ENCODE measurements around the gene CTSH.
A peak's percentile ranks its signal among the peaks of the same experiment; 100 is the strongest.
"Not testable (repeated sequence)": the region's sequence is repeated elsewhere in the genome, so short reads cannot be mapped to it uniquely, and the experiment has no call there.

The CTSH gene

DNA sequence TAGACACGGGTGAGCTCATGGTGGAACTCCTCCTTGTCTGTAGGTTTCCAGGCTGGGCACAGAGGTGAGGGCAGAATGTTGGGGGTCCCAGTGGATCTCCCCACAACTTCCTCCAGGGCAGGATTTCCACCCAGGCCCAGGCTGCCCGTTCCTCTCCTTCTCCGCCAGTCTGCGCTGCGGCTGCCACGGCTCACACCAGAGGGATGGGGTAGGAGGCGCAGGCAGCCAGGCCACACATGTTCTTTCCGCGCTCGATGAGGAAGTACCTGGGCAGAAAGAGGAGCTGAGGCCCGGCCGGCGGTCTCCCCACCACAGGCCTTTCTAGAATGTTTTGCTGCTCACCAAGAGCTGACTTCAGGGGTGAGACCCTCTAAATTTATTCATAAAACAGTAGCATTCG, 22.9 kb downstream of the CTSH start:
- DNase-seq = no peak

DNA sequence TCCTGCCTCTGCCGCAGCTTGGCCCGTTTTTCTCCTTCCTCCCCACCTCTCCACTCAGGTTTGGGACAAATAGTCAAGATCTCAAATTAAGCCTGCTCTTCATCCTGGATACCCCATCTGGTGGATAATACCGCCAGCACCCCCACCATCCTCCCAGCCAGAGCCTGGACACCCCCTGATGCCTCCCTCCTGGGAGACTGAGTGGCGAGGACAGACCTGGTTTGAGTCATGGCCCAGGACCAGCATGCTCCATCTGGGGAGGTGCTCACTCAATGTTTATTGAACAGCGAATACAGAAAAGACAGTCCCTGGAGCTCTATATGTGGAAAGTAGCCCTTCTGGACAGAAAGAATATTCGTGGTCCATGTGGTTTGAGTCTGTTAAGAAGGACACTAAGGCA, 23.3 kb downstream of the CTSH start:
- no peak for DNase-seq

DNA sequence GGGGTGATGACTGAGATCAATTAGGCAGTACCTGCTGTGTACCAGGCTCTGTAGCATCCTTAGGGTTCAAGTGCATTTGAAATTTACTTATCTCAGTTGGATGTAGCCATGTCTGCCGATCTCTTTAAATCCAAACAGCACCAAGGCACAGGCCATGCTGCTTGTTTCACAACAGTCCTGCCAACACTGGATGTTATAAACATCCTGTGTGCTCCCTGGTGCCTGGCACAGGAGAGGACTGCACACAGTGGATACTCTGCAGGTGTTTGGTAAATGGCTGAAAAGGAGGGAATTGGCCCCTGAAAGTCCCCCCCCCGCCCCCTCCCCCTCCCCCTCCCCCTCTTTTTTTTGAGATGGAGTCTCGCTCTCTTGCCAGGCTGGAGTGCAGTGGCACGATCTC, 27.0 kb downstream of the CTSH start:
- DNase-seq = no peak

DNA sequence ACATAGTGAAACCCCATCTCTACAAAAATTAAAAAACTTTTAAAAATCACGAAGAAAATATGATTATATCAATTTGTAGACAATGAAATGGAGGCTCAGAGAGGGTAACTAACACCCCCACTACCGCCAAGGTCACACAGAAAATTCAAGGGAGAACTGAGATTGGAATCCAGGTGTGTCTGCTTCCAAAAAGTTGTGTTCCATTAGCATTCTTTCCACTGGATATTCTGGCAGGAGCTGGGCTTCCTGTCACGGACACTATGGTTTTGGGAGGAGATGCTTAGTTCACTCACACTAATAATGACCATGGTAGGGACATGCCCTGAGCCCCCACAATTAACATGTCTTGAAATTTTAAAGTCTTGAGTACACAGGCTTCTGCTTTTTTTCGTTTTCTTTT, 28.8 kb downstream of the CTSH start:
- no peak for DNase-seq

DNA sequence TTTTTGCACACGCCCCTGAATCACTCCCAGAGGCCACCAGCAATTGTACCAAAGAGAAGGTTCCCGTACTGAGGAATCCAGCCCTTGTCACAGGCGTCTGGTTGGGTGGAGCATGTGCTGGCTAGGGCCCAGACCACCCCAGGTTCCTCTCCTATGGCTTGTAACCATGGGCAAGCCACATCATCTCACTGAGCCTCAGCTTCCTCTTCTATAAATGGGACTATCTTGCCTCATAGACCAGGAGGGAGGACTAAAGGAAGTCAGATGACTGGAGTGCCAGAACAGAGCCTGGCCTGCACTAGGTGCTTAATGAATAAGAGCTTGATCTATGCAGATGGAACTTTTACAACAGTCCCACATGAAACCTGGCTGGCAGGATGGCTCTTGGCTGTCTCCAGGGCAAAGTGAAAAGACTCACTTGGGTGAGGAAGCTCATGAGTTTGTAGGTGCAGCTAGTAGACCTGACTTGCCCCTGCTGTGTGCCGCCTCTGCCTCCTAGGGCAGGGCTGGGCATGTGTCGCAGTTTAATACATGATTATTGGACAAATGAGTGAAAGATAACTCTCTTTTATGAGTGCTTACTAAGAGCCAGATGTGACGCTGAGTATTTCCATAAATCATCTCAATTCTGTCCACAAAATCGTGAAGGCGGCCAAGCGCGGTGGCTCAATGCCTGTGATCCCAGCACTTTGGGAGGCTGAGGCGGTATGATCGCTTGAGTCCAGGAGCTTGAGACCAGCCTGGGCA, 29.3 kb downstream of the CTSH start:
- no peak for DNase-seq

DNA sequence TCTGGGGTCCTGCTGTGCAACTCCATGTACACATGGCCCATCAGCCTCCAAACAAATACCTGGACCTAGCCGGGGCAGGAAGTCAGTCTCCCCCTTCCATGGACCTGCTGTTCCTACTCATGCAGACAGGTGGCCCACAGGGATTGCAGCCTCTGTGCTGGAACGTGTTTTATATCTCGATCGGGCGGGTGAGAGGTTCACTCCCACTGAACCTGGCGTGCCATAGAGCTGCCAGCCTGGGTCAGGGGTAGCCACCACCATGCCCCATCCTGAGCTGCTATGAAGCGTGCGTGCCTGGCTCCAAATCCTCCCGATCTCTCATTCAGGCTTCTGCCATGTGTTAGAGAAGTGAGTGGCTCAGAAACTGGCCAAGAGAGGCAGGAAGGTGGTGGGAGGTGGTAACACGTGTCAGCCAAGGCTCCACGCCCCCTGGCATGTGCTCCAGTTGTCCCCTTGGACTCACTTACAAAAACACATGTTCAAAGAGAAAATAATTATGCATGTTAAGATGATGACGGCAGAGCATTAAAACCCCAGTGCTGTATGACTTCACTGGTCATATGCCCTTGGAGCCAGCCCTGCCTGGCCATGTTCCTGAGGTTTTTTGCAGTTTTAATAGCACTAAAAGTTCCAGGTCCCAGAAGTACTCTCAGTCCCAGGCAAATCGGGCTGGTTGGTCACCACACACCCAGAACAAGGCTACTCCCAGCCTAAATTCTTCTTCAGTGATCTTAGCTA, 30.6 kb downstream of the CTSH start:
- no peak for DNase-seq

DNA sequence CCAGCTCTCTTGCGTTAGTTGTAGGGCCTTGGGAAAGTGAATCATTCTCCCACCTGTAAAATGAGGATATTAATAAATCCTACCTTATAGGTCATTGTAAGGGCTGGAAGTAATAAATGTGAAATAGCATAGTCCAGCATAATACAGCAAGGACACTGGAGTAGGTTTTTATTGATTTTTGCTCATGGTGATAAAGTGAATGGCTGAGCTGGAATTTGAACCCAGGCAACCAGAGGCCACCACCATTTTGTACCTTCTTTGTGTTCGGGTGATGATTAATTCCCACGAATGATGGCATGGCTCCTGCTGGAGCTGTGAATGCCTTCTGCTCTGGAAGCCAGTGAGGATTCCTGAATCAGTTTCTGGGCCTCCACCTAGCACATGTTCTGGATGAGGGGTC, 31.8 kb downstream of the CTSH start:
- no peak for DNase-seq

DNA sequence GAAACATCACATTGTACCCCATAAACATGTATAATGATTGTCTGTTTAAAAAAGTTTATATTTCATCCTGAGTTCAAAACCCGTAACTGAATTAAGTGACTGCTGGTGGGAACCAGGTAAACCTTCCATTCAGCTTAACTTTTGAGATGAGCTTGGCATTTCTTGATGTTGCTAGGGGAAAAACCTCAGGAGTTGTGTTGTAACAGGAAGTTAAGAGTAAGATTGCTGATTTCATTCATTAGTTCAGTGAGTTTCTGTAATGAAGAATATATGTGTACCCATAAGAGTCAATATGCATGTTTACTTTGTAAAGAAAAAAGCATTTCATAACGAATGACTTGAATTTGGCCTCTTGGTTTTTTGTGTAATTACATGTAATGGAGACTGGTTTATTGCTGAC, 32.5 kb downstream of the CTSH start:
- no peak for DNase-seq

DNA sequence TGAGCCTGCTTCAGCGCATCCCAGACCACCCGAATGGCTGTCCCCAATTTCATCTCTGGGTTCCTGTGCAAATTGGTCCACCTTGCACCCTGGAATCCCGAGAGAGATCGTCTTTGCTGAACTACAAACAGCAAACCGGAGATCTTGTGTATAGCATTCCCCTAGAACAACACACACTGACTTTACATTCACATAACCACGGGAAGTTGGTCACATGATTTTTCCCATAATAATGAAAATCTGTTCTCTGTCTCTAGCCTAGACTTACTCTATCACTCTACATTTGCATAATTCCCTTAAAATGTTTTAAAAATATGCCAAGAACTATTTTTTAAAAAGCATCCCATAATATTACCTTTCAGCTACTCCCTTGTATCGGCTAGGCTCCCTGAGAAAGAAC, 34.6 kb downstream of the CTSH start:
- no peak for DNase-seq

DNA sequence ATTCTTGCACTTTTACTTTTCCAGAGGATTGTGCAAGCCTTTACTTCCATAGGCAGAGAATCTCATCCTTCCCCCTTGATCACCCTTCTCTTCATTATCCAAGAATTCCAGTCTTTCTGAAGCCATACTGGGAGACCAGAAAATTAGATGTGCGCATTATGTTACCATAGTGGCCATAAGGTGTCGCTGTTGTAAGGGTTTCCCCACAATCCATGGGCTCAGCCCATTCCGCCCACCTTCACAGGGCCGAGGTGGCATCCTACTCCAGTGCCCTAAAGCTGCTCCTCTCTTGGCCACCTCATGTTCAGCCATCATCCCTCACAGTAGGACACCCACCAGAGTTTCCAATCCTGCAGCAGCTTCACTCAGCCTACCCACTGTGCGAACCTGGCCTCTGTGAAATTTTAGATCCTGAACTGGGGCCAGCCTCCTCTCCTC, 35.0 kb downstream of the CTSH start:
- peak; percentile 42 for DNase-seq

DNA sequence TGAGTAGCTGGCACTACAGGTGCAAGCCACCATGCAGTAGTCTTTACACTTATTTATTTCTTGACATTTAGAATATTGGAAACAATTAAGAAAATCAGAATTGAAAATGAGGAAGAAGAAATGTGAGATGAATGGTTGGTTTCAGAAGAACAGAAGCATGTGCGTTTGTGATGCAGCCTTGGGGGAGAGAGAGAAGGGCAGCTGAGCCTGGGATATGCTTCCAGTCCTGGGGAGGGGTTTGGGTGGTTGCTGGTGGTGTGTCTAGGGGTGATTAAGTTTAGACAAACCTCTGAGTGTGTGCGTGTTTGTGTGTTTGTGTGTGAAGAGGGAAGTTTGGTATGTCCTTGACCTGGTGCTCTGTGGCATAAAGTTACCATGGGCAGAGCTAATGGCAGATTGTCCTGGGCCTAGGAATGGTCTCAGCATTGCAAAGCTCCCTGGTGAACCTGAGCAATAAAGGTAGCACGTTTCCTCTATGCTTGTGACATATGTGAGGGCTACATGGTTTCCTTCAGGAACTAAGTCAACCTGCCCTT, 35.6 kb downstream of the CTSH start:
- DNase-seq = no peak

DNA sequence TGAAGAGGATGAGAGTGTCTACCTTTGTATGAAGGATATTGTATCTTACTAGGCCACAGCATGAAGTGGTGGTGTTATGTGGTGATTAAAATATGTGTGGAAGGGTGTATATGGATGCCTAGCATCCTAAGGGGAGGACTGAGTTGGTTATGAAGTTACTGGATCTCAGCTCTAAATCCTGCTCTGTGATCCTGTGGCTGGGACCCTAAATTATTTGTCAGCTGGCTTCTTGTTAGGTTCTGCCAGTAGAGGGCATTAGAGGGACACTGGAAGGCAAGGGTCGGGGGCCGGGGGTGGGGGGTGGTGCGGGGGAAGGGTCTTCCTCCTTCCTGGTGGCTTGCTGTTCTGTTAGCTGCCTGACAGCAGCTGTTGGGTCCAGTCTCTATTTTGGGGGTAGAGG, 37.3 kb downstream of the CTSH start:
- no peak for DNase-seq

DNA sequence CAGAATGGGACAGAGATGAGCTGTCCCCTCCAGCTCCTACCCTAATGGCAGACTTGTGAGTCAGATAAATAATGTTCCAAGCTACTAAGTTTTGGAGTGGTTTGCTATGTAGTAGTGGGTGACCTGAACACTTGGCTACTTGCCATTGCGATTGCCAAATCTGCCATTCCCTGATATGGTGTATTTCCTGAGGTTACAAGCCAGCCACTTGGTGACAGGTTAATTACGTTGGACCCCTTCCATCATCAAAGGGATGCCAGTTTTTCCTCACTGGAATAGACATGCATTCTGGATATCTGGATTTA, 38.6 kb downstream of the CTSH start:
- no peak for DNase-seq

DNA sequence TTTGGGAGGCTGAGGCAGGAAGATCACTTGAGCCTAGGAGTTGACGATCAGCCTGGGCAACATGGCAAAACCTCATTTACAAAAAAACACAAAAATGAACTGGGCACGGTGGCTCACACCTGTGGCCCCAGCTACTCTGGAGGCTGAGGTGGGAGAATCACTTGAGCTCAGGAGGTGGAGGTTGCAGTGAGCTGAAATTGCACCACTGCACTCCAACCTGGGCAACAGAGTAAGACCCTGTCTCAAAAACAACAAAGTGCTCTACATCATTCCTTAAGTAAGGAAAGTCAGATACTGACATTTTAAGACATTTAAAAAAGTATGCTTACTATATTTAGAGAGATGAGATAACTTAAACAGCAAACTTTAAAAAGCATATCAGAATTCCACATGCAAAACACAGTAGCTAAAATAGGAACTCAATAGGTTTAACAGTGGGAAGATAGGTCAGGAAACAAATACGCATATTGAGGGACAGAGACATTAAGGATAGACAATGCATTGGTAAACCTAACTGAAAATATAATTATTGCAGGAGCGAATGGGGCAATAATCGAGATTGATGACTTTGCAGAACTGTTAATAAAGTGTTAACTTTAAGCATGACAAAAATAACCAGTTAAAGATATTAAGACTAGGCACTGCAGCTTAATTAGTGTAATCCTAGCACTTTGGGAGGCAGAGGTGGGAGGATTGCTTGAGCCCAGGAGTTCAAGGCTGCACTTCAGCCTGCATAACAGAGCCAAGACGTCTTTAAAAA, 40.1 kb downstream of the CTSH start:
- no peak for DNase-seq

DNA sequence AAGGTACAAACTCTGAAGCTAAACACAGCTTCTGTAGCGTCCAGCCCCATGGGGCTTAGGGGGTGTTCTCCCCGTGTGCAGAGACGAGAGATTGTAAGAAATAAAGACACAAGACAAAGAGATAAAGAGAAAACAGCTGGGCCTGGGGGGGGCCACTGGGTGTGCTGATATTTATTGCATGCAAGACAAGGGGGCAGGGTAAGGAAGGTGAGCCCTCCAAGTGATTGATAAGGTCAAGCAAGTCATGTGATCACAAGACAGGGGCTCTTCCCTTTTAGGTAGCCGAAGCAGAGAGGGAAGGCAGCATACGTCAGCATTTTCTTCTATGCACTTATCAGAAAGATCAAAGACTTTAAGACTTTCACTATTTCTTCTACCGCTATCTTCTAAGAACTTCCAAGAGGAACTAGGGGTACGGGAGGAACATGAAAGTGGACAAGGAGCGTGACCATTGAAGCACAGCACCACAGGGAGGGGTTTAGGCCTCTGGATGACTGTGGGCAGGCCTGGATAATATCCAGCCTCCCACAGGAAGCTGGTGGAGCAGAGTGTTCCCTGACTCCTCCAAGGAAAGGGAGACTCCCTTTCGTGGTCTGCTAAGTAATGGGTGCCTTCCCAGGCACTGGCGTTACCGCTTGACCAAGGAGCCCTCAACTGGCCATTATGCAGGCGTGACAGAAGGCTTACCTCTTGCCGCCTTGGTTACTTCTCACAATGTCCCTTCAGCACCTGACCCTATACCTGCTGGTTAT, 42.4 kb downstream of the CTSH start:
- DNase-seq = not testable (repeated sequence)

DNA sequence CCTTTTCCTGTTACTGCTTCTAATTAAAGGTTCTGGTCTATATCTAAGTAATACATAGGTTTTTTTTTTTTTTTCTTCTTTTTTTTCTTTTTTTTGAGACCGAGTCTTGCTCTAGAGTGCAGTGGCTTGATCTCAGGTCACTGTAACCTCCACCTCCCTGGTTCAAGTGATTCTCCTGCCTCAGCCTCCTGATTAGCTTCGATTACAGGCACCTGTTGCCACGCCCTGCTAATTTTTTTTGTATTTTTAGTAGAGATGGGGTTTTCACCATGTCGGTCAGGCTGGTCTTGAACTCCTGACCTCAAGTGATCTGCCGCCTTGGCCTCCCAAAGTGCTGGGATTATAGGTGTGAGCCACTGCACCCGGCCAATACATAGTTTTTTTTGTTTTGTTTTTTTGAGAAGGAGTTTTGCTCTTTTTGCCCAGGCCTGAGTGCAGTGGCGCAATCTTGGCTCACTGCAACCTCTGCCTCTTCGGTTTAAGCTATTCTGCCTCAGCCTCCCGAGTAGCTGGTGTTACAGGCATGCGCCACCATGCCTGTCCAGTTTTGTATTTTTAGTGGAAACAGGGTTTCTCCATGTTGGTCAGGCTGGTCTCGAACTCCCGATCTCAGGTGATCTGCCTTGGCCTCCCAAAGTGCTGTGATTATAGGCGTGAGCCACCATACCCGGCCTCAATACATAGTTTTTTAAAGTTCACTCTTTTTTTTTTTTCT, 43.9 kb downstream of the CTSH start:
- not testable (repeated sequence) for DNase-seq

DNA sequence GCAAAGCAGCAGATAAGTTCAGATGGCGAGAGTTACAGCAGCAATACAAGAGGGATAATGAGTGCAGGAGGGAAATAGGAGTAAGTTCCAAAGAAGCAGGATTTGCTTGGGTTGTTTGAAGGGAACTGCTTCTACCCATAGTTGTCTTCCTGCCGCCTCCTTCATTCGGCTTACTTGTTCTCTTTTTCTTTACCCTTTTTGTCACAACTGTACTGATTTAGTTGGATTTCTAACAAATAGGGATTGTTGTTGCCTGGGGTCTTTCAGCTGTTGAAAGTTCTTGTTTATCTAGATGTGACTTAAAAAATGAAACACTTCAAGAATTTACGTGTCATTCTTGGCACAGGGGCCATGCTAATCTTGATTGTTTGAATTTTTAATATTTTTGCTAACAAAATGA, 46.3 kb downstream of the CTSH start:
- no peak for DNase-seq

DNA sequence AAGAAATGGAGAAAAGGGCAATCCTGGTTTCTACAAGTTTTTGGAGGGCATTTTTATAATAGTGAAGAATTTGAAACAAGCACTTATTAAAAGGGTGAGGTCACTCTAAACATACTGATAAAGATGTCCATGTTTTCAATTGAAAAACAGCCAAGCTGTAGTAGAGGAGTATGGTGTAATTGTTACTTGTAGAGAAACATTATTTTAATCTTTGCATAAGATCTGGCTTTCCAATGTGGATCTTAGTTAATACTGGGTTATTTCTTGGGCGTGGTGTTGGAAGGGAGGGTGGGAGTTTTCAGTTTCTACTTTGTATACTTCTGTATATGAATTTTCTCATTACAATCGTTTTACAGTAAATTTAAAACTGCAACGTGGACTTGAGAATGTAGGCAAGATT, 49.4 kb downstream of the CTSH start:
- no peak for DNase-seq

DNA sequence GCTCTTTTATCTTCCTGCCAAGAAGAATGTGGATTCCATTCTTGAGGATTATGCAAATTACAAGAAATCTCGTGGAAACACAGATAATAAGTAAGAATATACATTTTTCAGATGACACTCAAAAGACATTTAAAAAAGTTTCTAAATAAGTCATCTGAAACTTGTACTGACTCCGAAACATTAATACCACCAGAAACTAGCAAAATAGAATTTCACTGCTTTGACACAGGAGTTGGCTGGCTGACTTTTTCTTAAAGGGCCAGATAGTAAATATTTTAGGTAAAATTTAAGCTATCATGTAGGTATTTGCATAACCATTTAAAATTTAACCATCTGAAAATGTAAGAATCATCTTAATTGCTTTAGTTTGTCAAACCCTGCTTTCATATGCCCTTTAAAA, 51.3 kb downstream of the CTSH start:
- DNase-seq = no peak

DNA sequence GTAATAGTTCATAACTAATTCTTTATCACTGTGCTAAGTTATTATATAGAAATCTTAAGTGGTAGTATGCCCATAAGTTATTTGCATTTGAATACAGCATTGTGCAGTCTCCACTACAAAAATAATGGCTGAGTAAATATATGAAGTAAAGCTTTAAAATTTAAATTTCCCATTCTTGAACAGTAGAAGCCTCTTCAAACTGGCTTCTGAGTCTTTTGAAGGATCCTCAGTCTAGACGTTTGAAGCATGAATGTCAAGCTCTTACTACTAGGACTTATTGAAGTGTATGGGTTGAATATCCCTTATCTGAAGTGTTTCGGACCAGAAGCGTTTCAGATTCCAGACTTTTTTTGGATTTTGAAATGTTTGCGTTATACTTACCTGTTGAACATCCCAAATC, 55.8 kb downstream of the CTSH start:
- no peak for DNase-seq

DNA sequence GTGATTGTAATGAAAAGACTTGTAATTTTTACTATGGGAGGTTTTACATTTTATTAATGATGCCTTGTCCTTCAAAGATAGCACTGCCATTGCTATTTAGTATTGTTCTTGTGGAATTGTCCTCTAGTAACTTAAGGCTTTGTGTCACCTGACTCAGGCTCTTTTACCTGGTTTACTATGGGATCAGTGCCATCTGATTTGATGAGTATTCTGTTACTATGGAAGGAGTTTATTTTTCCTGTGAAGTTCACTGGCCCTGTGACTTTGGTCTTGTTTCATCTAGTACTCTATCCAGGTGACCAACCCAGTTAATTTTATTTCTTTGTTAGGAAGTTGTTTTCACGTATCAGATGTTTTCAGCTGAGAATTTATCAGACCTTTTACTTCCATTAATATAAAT, 63.2 kb downstream of the CTSH start:
- DNase-seq = no peak

DNA sequence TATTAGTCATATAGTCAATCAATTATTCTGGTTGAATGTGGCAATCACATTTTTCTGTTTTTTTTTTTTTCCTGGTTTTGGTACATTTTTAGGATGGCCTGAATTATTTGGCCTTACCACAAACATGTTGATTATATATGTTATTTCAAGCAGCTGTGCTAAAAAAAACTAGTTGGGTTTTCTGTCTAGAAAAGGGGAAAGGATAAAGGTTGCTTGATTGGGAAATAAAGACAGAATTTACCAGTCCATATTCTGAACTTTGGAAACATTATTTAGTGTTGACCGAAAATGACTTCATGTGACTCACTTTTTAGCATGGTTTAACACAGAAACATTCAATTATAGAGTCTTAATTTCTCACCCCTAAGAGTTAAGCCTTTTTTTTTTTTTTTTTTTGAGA, 64.0 kb downstream of the CTSH start:
- no peak for DNase-seq

DNA sequence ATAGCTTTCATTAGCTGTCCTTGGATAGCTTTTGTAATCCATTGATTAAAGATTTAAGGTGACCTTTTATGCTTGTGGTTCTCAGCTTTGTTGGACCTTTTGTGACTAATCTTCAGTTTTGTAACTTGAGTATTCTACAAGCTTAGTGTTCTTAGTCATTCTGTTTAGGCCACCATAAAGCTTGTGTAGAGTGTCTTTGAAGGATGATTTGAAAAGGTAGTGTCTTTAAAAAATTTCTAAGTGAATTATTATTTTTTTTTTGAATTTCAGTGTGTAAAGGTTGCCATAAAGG, 64.7 kb downstream of the CTSH start:
- DNase-seq = no peak

Measured in stimulated activated CD8-positive, alpha-beta memory T cell treated with anti-CD3 and anti-CD28 coated beads, Interleukin-4, amount 100 ng/mL, for 48 hours (primary cell).